Measurements from ENCODE around the gene HYAL4.

DNA sequence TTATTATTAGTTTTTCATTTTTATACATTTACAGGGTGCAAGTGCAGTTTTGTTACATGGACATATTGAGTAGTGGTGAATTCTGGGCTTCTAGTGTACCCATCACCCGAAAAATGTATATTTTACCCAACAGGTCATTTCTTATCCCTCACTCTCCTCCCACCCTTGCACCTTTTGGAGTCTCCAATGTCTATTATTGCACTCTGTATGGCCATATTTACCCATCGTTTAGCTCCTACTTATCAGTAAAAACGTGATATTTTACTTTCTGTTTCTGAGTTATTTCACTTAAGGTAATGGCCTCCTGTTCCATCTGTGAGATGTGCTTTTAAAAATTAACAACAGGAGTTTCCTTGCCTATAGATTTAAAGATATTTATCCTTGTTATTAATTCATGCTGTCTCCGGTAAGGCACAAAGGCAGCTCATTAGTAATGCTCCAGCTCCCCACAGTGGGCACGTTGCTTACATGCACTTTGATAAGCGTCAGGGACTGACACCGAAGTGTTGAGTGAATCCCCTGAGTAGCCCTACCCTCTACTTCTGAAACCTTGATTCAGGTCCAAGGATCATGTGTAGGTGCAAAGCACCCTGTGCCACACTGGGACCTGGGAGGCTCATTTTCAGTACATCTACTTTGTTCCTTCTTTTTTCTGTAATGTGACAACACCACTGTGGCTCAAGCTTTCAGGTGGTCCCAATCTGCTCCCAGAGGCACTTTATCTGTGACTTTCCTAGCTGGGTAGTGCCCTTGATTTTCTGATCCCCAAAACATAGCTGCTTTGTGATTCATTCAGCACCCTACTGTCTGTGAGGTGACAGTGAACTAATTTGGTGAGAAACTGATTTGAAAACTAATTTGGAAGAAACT, 27.3 kb downstream of the HYAL4 start:
- TF ChIP-seq, protein P1, sequence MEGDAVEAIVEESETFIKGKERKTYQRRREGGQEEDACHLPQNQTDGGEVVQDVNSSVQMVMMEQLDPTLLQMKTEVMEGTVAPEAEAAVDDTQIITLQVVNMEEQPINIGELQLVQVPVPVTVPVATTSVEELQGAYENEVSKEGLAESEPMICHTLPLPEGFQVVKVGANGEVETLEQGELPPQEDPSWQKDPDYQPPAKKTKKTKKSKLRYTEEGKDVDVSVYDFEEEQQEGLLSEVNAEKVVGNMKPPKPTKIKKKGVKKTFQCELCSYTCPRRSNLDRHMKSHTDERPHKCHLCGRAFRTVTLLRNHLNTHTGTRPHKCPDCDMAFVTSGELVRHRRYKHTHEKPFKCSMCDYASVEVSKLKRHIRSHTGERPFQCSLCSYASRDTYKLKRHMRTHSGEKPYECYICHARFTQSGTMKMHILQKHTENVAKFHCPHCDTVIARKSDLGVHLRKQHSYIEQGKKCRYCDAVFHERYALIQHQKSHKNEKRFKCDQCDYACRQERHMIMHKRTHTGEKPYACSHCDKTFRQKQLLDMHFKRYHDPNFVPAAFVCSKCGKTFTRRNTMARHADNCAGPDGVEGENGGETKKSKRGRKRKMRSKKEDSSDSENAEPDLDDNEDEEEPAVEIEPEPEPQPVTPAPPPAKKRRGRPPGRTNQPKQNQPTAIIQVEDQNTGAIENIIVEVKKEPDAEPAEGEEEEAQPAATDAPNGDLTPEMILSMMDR (IDR thresholded peaks at IDR 0.05; ENCODE audit: low read depth, low read length, poor library complexity, severe bottlenecking) = peak; percentile 54
- TF ChIP-seq EZH2phosphoT487 (IDR thresholded peaks at IDR 0.05; ENCODE audit: borderline replicate concordance, low read length) = no peak

All from DOHH2 (cell line).